Measurements from ENCODE around the gene LCP1. TPM values are rescaled to one million over a fixed set of nuclear protein-coding genes. Genes with fewer than 3 reads are reported as not detected.

The LCP1 gene
- total and polyA plus RNA-seq, 9 of the 15 experiments (the other 6 are each of a cell fraction or from before 2014, with no cell fraction given), result 83.0 to 255 (median 163) TPM

DNA sequence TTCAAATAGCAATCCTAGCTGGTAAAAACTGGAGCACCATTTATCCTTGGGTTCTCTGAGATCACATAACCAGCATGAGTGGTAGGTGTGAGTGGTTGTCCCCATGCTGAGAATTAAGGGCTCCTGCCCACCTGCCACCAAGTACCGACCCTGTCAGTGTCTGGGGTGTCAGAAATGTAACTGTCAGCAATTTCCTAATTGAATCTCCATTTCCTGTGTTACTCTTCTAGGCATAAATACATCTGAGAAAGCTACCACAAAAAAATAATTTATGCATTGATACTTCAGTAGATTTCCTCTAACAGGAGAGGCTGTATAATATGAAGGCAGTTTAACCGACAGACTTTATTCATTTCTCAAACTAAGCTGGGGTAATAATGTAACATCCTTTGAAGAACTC lies 102.2 kb downstream of the LCP1 start:
- ChIA-PET POLR2A (no interaction called here), CTCF (ENCODE audit: low intra/inter-chr PET ratio) (no interaction called here)
- Histone ChIP-seq H3K9ac (ENCODE audit: insufficient read depth in 1 of 2, low read depth in 2 of 2, low read length in 2 of 2) (no peak overlapping the region), H3K4me1 (replicated peaks in 1 of 2; ENCODE audit: control insufficient read depth in 2 of 2, insufficient read depth in 2 of 2, low read length in 2 of 2) (no peaks in the 10 kb centered on the region), H3K4me3 (no peak overlapping the region), H3K27ac (ENCODE audit: extremely low read depth, low read depth, low read length) (no peak overlapping the region), H3K9me3 (replicated peaks; ENCODE audit: control insufficient read depth, insufficient read depth, low read depth, low read length) (no peaks in the 10 kb centered on the region), H3K9me1 (ENCODE audit: control insufficient read depth, insufficient read depth, low read length) (no peaks in the 10 kb centered on the region), H3K79me2 (ENCODE audit: control insufficient read depth, insufficient read depth, low read length) (no peaks in the 10 kb centered on the region), H2AFZ (ENCODE audit: low read depth, low read length) (no peak overlapping the region), H3K4me2 (ENCODE audit: insufficient read depth, low read length) (no peak overlapping the region), H3K27me3 (ENCODE audit: control insufficient read depth in 2 of 2, insufficient read depth in 2 of 2, low read length in 2 of 2) (no peaks in the 10 kb centered on the region), H4K20me1 (replicated peaks; ENCODE audit: control insufficient read depth, insufficient read depth, low read length) (no peaks in the 10 kb centered on the region), H3K36me3 (ENCODE audit: control insufficient read depth, insufficient read depth, low read length) (no peaks in the 10 kb centered on the region)
- ATAC-seq (no peak), DNase-seq (ENCODE audit: extremely low read depth in 1 of 4, low spot score in 3 of 4) (no peak), FAIRE-seq (no peak)
- in situ Hi-C loops (cut with MboI), result no loop called here
- intact Hi-C loops (cut with micrococcal nuclease), result no loop called here
- BruUV-seq (replicated peaks), result no TSS peak
- WGBS (ENCODE audit: insufficient coverage, low coverage, missing lambda C conversion rate), result 25% methylated on average over 2 of the region's 2 CpGs
- TF ChIP-seq MAFF (IDR thresholded peaks at IDR 0.05; ENCODE audit: low read length), result peak; percentile 43; the same call in 1 of the 2 replicates
- TF ChIP-seq GATA2 (CRISPR knock-in tag; IDR thresholded peaks at IDR 0.05), result no peak
- TF ChIP-seq, protein P1, sequence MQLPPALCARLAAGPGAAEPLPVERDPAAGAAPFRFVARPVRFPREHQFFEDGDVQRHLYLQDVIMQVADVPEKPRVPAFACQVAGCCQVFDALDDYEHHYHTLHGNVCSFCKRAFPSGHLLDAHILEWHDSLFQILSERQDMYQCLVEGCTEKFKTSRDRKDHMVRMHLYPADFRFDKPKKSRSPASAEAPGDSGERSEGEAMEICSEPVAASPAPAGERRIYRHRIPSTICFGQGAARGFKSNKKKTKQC (CRISPR knock-in tag; IDR thresholded peaks at IDR 0.05), result no peak
- peak; percentile 31; the same call in 1 of the 2 replicates for TF ChIP-seq MAFK (IDR thresholded peaks at IDR 0.05; ENCODE audit: low read length)
- TF ChIP-seq MAFG (tag; conservative IDR thresholded peaks at IDR 0.05), result 0 out of 2 replicates have a peak, but pooled peaks have one; percentile 28
- TF ChIP-seq, protein P2, sequence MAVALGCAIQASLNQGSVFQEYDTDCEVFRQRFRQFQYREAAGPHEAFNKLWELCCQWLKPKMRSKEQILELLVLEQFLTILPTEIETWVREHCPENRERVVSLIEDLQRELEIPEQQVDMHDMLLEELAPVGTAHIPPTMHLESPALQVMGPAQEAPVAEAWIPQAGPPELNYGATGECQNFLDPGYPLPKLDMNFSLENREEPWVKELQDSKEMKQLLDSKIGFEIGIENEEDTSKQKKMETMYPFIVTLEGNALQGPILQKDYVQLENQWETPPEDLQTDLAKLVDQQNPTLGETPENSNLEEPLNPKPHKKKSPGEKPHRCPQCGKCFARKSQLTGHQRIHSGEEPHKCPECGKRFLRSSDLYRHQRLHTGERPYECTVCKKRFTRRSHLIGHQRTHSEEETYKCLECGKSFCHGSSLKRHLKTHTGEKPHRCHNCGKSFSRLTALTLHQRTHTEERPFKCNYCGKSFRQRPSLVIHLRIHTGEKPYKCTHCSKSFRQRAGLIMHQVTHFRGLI (CRISPR knock-in tag; IDR thresholded peaks at IDR 0.05), result no peak
- TF ChIP-seq RBM39 (optimal IDR thresholded peaks at IDR 0.05; ENCODE audit: low read depth, low read length), result no peak
- peak; percentile 58; the same call in 1 of the 2 replicates for TF ChIP-seq C11orf30 (IDR thresholded peaks at IDR 0.05; ENCODE audit: low read depth)
- peak; percentile 63; the same call in 1 of the 2 replicates for TF ChIP-seq ZNF316 (IDR thresholded peaks at IDR 0.05)
- no peak for TF ChIP-seq FOXK1 (CRISPR knock-in tag; IDR thresholded peaks at IDR 0.05; ENCODE audit: borderline replicate concordance)

All from K562 (cell line).